ENCODE measurements around the gene AIPL1.

GRCh38 chr17:6384481-6384880, 50.4 kb downstream of the AIPL1 start:
- no peak for TF ChIP-seq EZH2phosphoT487 (IDR thresholded peaks at IDR 0.05; ENCODE audit: borderline replicate concordance, low read depth, low read length)
- TF ChIP-seq, protein P1, sequence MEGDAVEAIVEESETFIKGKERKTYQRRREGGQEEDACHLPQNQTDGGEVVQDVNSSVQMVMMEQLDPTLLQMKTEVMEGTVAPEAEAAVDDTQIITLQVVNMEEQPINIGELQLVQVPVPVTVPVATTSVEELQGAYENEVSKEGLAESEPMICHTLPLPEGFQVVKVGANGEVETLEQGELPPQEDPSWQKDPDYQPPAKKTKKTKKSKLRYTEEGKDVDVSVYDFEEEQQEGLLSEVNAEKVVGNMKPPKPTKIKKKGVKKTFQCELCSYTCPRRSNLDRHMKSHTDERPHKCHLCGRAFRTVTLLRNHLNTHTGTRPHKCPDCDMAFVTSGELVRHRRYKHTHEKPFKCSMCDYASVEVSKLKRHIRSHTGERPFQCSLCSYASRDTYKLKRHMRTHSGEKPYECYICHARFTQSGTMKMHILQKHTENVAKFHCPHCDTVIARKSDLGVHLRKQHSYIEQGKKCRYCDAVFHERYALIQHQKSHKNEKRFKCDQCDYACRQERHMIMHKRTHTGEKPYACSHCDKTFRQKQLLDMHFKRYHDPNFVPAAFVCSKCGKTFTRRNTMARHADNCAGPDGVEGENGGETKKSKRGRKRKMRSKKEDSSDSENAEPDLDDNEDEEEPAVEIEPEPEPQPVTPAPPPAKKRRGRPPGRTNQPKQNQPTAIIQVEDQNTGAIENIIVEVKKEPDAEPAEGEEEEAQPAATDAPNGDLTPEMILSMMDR (conservative IDR thresholded peaks at IDR 0.05; ENCODE audit: low read length) = no peak
